ENCODE data around the gene ZRANB2.

ZRANB2 gene

GRCh38 chr1:71049951-71050598, 30.8 kb downstream of the ZRANB2 start:
- H3K27ac ChIP-seq: no peak overlapping the region
- peak; percentile 56 for TF ChIP-seq CTCF (IDR thresholded peaks at IDR 0.05)
- DNase-seq (ENCODE audit: low spot score): no peak
- no peak overlapping the region for H3K4me3 ChIP-seq

GRCh38 chr1:71047635-71048607, 32.9 kb downstream of the ZRANB2 start, which contains the start of gene PTGER3:
Gene PTGER3 (minus strand): TSS chr1:71047816. CDS start chr1:71047577, 239 bp downstream.
- Histone ChIP-seq H3K4me3 (peak within 1 kb of the TSS; percentile 81), H3K27ac (peak within 1 kb of the TSS; percentile 47 to 54)
- DNase-seq (ENCODE audit: low spot score): peak; percentile 83
- TF ChIP-seq CTCF (IDR thresholded peaks at IDR 0.05): no peak

- H3K27ac ChIP-seq: peak overlapping the region; percentile 47 to 54
- no peak for TF ChIP-seq CTCF (IDR thresholded peaks at IDR 0.05)
- no peak for DNase-seq (ENCODE audit: low spot score)
- H3K4me3 ChIP-seq: peak overlapping the region; percentile 81
Measured at GRCh38 chr1:71046891-71047634, 33.8 kb downstream of the ZRANB2 start.

- H3K4me3 ChIP-seq: peak overlapping the region; percentile 59
- TF ChIP-seq CTCF (IDR thresholded peaks at IDR 0.05): no peak
- DNase-seq (ENCODE audit: low spot score): no peak
- H3K27ac ChIP-seq: peak overlapping the region in 1 of 2 donors; percentile 10
Measured at GRCh38 chr1:71045463-71046028, 35.3 kb downstream of the ZRANB2 start.

- peak overlapping the region; percentile 59 for H3K4me3 ChIP-seq
- DNase-seq (ENCODE audit: low spot score): no peak
- peak overlapping the region in 1 of 2 donors; percentile 9 for H3K27ac ChIP-seq
- no peak for TF ChIP-seq CTCF (IDR thresholded peaks at IDR 0.05)
Measured at GRCh38 chr1:71044833-71045232, 36.0 kb downstream of the ZRANB2 start.

- no peak for TF ChIP-seq CTCF (IDR thresholded peaks at IDR 0.05)
- Histone ChIP-seq H3K4me3 (no peak overlapping the region), H3K27ac (no peak overlapping the region)
- DNase-seq (ENCODE audit: low spot score): no peak
Measured at GRCh38 chr1:71043065-71043464, 37.8 kb downstream of the ZRANB2 start.

Data from coronary artery (tissue), 2 donors.